HG02678 (cell line): Measurements from ENCODE around the gene STX1B.
"Not testable (repeated sequence)": the region's sequence is repeated elsewhere in the genome, so short reads cannot be mapped to it uniquely, and the experiment has no call there.

Experiments
- ATAC-seq: cut with Tn5 transposase; IDR thresholded peaks from one replicate; pipeline ENCODE4 v1.9.1; 2021; ENCODE audit warnings: mild to moderate bottlenecking, moderate library complexity; ENCODE audit not compliant: unreplicated experiment

STX1B gene

DNA sequence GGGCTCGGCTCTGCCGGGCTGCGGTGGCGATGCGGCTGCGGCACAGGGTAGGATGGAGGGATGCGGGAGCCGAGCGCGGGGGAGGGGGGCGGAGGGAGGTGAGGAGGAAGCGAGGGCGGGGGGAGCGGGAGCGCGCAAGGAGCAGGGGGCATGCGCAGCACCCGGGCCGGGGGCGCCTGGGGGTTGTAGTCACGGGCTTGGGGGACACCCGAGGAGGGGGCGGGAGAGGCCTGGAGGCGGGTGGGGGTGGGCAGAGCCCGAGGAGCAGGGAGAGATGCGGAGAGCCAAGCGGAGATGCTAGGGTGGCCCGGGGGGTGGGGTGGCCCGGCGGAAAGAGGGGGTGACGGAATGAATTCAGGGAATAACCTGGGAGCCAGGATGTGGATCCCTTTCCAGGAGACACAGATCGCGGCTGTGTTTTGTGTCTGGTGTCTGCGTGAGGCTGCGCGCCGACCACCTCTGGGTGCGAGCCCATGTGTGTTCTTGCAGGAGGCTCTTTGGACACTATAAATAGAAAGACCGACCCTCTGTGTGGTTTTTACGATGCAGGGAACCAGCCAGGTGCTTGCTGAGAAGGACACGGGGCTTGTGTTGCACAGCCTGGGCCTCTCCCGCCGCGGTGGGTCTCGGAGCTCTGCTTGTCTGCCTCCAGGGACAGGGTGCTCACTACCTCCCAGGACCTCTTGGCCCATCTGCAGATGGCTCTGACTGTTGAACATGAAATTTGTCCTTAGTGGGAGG is at the start of gene STX1B:
TSS of gene STX1B (minus strand) at position 54 of the 741 bp plus-strand sequence. CDS start 242 bp downstream, outside the sequence.
- no peak for ATAC-seq

DNA sequence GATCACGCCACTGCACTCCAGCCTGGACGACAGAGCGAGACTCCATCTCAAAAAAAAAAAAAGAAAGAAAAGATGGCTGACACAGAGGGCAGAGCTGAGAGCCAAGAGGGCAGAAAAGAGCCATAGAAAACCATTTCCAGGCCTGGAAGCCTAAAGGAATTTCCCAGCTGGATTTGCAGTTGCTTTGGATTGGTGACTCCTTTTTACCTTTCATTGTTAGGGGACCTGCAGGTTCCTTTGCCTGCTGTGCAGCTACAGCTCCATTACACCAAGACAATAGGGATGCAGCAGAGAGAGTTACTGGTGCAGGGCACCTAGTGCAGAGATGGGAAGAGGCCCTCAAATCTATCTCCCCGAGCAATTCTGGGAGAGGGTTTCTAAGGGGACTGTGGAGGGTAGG is 45.2 kb upstream of the STX1B start:
- no peak for ATAC-seq

DNA sequence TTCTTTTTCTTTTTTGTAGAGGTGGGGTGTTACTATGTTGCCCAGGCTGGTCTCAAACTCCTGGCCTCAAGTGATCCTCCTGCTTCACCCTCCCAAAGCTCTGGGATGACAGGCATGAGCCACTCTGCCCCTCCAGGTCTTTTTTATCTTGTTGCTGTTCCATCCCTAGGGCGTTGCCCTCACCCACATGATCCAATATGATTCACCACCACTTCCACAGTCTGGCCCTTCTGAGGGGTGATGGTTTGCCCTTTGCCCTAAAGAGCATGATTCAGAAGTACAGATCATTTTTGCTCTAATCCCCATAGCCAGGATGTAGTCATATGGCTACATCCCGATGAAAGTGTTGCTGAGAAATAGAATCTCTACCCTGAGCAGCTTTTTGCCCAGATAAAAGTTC is 41.7 kb upstream of the STX1B start:
- no peak for ATAC-seq

DNA sequence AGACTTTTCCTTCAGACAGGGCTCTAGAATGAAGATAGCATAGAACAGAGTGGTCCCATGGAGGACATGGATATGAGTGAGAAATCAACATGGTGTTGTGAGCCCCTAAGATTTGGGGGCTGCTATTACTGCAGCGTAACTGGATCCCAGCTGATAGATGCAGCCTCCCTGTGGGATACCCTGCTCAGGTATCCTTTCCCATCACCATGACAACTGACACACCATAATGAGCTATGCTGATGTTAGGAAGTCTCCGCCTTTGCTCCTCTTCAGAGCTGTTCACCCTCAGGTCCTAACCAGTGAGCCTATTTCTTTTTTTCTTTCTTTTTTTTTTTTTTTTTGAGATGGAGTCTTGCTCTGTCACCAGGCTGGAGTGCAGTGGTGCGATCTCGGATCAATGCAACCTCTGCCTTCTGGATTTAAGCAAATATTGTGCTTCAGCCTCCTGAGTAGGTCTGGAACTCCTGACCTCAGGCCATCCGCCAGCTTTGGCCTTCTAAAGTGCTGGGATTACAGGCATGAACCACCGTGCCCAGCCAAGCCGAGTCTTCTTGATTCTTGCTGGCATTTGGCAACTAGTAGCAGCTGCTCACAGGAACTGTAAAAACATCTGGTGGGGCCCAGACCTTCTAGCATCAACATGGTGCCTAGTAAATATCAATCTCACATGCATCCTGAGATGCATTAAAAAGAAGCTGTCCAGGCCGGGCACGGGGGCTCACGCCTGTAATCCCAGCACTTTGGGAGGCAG is 40.0 kb upstream of the STX1B start:
- ATAC-seq, result no peak

DNA sequence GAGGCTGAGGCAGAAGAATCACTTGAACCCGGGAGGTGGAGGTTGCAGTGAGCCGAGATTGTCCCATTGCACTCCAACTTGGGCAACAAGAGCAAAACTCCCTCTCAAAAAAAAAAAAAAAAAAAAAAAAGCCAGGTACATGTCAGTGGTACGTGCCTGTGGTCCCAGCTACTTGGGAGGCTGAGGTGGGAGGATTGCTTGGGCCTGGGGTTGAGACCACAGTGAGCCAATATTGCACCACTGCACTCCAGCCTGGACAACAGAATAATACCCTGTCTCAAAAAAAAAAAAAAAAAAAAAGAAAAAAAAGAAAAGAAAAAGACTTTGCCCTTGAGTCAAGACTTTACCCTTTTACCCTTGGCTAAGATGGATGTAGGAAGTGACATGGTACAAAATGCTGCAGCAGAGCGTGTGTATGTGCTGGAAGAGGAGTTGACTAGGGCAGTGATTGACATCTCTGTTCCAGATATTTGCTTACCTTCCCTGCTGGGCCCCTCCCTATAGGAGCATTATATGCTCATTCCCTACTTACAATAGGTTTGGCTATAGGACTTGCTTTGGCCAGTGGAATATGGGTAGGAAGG is 33.6 kb upstream of the STX1B start:
- no peak for ATAC-seq

DNA sequence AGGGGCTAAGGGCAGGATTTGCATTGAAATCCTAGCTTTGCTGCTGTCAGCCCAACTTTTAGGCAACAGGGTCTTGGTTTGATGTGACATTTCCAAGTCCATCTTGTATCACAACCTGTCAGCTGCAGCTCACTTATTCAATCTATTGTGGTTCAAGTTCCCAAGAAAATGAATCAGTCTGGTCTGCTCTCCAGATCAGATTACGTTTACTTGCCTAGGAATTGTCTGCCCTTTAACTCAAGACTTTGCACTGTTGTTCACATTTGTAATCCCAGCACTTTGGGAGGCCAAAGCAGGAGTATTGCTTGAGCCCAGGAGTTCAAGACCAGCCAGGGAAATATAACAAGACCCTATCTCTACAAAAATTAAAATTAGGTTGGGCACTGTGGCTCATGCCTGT is 32.9 kb upstream of the STX1B start:
- ATAC-seq, result no peak

DNA sequence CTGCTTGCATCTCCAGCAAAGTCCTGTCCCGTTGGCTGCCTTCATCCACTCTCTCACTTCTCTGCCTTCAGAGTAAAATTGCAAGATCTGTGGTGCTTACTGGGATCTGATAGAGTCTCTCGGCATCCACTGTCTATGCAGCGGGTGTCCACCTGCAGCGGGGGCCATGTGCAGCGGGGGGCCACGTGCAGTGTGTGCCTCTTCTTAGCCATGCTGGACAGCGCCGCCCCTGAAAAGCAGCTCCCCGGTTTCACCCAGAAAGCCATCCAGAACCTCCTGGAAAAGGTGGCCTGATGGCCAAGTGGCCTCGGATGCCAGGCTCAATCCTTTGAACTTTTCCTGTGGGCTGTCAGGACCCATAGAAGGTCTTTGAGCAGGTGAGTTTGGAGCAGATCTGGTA is 32.4 kb upstream of the STX1B start:
- no peak for ATAC-seq

DNA sequence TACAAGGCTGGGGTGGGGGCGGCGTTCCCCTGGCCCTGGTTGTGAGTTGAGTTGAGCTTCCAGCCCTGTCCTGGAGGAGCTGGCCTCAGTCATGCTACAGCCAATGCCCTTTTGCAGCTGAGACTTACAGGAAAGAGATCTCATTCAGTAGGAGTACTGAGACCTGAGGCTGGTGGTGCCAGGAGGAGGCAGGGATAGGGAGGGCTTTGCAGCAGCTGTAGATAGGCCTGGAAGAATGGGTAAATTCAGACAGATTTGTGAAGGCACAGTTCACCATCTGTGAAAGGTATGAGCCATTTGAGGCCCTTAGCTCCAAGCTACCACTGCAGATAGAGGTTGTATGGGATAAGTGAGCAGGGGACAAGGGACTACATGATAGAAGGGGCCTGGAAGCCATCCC is 28.6 kb upstream of the STX1B start:
- ATAC-seq, result no peak

DNA sequence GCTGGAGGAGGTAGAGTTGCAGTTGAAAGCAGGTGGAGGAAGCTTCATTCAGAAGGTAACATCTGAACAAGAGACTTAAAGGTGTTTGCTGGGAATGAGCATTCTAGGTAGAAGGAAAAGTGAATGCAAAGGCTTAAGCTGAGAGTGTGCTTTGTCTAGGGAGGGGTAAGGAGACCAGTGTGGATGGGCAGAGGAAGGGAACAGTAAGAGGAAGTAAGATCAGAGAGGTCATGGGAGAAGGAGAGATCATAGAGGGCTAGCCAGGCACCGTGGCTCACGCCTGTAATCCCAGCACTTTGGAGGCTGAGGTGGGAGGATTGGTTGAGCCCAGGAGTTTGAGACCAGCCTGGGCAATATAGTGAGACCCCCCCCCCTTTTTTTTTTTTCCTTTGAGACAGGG is 26.3 kb upstream of the STX1B start:
- ATAC-seq, result no peak

DNA sequence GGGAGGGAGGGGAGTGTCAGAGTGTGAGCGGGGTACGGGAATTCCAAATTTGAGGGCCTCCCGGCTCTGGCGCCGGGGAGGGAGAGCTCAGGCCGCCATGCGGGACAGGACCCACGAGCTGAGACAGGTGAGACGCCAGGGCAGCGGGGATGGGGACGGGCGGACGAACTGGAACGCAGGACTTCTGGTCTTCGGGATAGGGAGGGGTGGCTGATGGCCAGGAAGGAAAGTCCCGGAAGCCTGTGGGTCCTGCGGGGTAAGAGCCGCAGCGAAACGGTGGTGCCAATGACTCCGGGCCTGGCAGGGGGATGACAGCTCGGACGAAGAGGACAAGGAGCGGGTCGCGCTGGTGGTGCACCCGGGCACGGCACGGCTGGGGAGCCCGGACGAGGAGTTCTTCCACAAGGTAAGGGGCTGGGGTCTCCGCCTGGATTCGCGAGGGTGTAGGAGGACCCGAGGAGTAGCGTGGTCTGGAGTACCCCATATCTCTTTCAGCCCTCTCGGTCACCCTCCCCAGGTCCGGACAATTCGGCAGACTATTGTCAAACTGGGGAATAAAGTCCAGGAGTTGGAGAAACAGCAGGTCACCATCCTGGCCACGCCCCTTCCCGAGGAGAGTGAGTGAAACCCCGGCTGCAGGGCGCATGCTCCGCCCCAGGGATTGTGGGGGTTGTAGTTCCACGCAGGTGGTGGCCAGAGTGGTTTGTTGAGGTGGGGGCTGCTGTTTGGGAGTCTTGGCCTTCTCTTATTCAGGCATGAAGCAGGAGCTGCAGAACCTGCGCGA is 23.5 kb upstream of the STX1B start:
- peak; percentile 43 for ATAC-seq

DNA sequence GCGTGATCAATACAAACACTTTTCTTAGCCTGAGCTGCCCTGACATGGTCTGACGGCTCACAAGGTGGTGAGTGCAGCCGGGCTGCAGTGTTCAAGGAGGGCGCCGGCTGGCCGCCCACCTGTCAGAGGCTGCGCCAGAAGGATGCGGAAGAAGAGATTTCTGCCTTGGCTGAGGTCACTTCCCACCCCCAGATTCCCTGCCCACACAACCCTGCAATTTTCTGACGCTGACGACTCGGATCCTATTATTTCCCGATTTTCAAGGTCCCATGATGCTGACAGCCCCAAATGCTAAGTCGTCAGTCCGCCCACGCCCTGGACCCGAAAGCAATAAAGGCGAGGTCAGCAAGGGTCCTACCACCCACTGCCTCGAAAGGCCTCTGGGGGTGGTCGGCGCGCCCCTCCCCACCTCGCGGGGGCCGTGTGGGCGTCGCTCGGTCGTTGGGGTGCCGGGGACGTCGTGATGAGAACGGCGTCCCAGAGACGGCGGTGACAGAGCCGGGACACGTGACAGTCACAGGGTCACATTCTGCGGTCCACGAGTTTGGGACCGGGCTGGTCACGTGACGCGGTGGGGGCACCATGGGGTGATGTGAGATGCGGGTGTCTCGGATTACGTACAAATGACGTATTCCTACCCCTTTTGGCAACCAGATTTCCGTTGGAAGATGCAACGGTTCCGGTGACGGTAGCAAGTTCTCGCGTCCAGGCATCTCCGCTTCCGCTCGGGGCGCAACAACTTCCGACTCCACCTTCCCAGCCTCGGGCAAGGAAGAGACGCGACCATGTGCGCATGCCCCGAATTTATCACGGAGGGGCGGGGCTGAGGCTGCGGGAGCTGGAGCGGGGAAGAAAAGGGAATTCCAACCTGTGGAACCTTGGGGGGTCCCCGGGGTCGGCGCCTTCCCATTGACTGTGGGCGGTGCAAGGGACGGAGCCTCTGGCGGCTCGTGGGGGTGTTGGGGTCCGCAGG is 22.6 kb upstream of the STX1B start, which contains the start of gene STX4:
TSS of gene STX4 (plus strand) at position 823 of the 973 bp plus-strand sequence. CDS start 248 bp downstream, outside the sequence.
- ATAC-seq, result peak; percentile 77

DNA sequence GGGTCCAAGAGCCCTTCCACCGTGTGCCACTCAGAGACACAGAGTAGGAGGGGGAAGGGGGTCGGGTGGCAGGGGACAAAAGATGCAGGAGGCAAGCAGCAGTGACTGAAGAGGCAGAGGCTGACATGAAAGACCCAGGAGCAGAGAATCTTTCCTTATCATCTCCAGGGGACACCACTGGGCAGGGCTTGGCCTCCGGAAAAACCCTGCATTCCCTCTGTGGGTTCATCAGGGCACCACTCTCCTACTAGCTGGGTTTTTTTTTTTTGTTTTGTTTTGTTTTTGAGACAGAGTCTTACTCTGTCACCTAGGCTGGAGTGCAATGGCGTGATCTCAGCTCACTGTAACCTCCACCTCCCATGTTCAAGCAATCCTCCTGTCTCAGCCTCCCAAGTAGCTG is 20.8 kb upstream of the STX1B start:
- ATAC-seq, result no peak

DNA sequence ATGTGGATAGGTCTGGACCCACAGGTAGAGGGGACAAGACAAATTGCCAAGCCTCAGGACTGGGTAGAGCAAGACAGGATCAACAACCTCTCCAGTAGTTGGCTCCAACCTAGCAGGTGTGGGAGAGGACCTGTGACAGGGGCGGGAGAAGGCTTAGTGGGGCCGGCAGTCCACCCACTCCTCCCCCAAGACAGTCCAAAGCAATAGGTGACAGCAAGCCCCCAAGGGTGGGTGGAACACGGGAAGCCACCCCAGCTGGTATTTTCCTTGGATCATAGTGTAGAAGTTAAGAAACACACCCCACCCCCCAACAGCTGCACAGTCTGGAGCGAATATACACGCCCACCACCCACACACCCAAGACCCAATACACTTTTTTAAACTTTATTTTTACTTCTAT is 18.8 kb upstream of the STX1B start:
- no peak for ATAC-seq

DNA sequence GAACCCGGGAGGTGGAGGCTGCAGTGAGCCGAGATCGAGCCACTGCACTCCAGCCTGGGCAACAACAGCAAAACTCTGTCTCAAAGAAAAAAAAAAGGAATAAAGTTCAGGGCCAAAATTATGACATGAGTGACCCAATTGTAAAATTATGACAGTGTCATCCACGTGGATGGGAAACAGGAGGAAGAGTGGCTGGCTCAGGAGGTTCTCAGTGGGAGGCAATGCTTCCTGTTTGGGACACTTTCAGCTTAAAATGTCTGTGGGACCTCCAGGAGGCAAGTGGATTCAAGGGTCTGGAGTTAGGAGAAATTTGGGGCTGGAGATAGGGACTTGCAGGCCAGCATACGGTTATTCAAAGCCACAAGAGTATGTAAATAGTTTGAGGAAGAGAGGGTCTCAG is 14.9 kb upstream of the STX1B start:
- ATAC-seq, result no peak

DNA sequence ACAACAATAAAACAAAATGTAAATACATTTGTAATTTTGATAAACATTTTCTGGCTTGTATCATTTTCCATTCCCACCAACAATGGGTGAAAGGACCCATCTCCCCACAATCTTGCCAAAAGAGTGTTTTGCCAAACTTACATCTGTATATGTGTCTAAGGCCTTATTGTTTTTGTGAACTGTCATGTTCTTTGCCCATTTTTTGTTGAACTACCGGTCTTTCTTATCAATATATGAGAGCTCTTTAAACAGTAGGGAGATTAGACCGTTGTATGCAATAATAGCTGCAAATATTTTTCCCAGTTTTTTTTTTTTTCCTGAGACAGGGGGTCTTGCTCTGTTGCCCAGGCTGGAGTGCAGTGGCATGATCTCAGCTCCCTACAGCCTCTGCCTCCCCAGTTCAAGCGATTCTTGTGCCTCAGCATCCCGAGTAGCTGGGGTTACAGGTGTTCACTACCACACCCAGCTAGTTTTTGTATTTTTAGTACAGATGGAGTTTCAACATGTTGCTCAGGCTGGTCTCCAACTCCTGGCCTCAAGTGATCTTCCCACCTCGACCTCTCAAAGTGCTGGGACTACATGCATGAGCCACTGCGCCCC is 13.3 kb upstream of the STX1B start:
- no peak for ATAC-seq

DNA sequence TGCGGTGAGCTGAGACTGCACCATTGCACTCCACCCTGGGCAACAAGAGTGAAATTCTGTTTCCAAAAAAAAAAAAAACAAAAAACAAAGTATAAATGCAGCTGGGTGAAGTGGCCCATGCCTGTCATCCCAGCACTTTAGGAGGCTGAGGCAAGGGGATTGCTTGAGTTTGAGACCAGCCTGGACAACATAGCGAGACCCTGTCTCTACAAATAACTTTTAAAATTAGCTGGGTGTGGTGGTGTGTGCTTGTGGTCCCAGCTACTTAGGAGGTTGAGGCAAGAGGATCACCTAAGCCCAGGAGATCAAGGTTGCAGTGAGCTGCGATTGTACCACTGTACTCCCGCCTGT is 12.8 kb upstream of the STX1B start:
- ATAC-seq, result no peak

DNA sequence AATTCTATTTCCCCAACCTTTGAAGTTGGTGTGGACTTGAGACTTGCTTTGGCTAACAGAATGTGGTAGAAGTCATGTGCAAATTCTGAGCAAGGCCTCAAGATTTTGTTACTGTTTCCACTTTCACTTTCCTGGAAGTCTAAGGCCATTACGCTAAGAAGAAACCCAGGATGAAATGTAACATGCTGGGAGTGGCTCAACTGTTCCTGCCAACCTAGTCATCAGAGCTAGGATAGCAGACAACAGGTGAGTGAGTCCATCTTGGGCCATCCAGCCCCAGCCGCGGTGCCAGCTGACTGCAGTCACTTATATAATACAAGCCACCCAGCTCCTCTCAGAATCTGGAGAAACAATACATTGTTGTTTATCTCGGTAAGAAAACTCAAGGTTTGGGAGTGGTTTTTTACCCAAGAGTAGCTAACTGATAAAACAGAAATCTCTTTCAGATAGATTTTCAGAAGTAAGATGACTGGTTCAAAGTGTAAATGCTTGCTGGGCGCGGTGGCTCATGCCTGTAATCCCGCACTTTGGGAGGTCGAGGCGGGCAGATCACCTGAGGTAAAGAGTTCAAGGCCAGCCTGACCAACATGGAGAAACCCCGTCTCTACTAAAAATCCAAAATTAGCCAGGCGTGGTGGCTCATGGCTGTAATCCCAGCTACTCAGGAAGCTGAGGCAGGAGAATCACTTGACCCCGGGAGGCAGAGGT is 12.3 kb upstream of the STX1B start:
- no peak for ATAC-seq

DNA sequence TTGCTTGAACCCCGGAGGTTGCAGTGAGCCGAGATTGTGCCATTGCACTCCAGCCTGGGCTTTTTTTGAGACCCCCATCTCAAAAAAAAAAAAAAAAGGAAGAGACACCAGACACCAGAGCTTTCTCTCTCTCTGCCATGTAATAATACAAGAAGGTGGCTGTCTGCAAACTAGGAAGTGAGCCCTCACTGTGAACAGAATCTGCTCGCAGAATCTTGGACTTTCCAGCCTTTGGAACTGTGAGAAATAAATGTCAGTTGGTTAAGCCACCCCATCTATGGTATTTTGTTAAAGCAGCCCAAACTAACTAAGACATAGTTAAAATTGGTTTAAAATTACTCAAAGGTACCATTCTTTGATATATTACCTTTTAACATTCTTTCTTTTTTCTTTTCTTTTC is 10.1 kb upstream of the STX1B start:
- no peak for ATAC-seq

DNA sequence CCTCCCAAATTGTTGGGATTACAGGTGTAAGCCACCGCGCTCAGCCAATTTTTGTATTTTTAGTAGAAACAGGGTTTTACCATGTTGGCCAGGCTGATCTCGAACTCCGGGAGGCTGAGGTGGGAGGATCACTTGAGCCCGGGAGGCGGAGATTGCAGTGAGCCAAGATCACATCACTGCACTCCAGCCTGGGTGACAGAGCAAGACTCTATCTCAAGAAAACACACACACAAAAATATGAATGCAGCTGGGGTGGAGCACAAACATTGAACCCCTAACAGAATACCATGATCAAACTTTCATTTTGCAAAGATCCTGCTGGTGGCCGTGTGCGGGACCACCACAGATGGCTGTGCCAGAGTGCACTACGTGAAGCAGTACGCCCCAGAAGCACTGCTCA is 7.3 kb upstream of the STX1B start:
- ATAC-seq, result not testable (repeated sequence)
